GM12878 (cell line): ENCODE data around the gene GFRA1.

ENCODE experiments used
- ASH2L ChIP-seq: fragments of 300-600, 200-600 bp; sonication (generic); IDR thresholded peaks from 2 replicates; pipeline ENCODE4 v1.6.1; 2017; ENCODE audit warnings: low read depth, mild to moderate bottlenecking, borderline replicate concordance
- ATF7 ChIP-seq: fragments of 450-650 bp; IDR thresholded peaks from 2 replicates; pipeline ENCODE4 v1.6.1; 2016; ENCODE audit warnings: low read depth, mild to moderate bottlenecking
- EZH2 ChIP-seq: IDR thresholded peaks from 2 replicates; pipeline ENCODE4 v1.6.1; 2012; ENCODE audit warnings: low read depth, mild to moderate bottlenecking, control low read depth, inconsistent platforms, low read length, borderline replicate concordance; ENCODE audit not compliant: control insufficient read depth
- POLR2A ChIP-seq: IDR thresholded peaks from 2 replicates; pipeline ENCODE4 v1.6.1; 2011; ENCODE audit warnings: low read depth, mild to moderate bottlenecking, low read length
- POLR2AphosphoS2 ChIP-seq: IDR thresholded peaks from 2 replicates; pipeline ENCODE4 v1.6.1; 2011; ENCODE audit warnings: low read depth, mild to moderate bottlenecking, low read length, improper control_type of control experiment, moderate library complexity
- PRDM15 ChIP-seq: fragments of 450-650 bp; formaldehyde crosslinking; IDR thresholded peaks from 2 replicates; pipeline ENCODE4 v1.4.0; 2020; ENCODE audit warnings: mild to moderate bottlenecking, moderate library complexity
- SP1 ChIP-seq: IDR thresholded peaks from one replicate; pipeline ENCODE4 v1.6.1; 2011; ENCODE audit warnings: low read depth, low read length

- no peak for TF ChIP-seq SP1
- TF ChIP-seq POLR2A = no peak
- no peak for TF ChIP-seq ATF7
- TF ChIP-seq EZH2 = no peak
- no peak for TF ChIP-seq POLR2AphosphoS2
- TF ChIP-seq ASH2L = no peak
- no peak for TF ChIP-seq PRDM15 (CRISPR knock-in tag)
These were observed 52.0 kb downstream of the GFRA1 start for GRCh38 chr10:116221053-116221452.
